HG03378 (cell line): Measurements from ENCODE around the gene PATE4.

ENCODE experiments used
- ATAC-seq: cut with Tn5 transposase; IDR thresholded peaks from one replicate; pipeline ENCODE4 v1.9.1; 2021; ENCODE audit warnings: mild to moderate bottlenecking, moderate library complexity; ENCODE audit not compliant: unreplicated experiment

Gene PATE4

DNA sequence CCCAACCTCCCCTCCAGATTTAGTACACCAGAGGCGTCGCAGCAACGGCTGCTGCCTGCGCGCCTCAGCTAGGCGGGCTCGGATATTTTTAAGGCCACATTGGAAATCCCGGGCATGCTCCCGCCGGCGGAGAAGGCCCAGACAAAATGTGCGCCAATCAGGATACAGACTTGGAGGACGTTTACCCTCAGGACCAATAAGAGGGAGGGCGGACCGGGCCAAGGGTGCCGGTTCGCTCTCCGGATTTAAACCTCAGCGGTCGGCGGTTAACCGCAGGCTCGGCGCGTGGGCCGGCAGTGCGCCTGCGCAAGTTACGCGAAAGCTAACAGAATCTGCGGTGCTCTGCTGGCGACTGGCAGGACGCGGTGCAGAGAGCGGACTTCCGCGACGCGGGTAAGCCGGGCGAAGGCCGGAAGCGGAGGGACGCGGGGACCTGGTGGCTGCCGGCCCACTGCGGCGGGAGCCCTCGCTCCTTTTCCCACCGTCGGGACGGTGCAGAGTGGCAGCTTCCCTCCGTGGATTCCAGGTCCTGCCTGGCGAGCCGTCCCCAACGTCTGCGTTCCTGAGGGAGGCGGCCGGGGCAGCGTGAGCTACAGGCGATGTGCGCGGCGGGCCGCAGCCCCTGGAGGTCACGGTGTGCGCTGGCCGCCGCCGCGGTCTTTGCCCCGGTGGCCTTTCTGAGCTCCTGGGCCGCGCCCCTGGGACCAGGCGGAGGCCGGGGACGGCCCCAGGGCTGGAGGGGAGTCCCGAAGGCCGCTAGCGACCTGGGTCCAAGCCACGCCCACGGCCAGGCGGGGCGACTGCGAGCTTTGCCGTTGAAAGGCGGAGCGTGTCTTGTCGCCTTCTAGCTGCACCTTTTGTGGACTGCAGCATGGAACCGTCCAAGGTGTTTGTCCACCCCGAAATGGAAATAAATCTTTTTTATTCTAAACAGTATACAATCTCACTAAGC, 54.5 kb downstream of the PATE4 start, which contains the start of gene HYLS1:
HYLS1 (plus strand) TSS at position 296 of the 952 bp plus-strand sequence. CDS start 11,701 bp downstream, outside the sequence.
- peak; percentile 87 for ATAC-seq
